ENCODE results near the gene ISG15. TPM values are rescaled to one million over a fixed set of nuclear protein-coding genes. Genes with fewer than 3 reads are reported as not detected.
"Not testable (repeated sequence)": the region's sequence is repeated elsewhere in the genome, so short reads cannot be mapped to it uniquely, and the experiment has no call there.

Gene ISG15
- total RNA-seq, 1 experiment from 2014 or later: 98.4 TPM

DNA sequence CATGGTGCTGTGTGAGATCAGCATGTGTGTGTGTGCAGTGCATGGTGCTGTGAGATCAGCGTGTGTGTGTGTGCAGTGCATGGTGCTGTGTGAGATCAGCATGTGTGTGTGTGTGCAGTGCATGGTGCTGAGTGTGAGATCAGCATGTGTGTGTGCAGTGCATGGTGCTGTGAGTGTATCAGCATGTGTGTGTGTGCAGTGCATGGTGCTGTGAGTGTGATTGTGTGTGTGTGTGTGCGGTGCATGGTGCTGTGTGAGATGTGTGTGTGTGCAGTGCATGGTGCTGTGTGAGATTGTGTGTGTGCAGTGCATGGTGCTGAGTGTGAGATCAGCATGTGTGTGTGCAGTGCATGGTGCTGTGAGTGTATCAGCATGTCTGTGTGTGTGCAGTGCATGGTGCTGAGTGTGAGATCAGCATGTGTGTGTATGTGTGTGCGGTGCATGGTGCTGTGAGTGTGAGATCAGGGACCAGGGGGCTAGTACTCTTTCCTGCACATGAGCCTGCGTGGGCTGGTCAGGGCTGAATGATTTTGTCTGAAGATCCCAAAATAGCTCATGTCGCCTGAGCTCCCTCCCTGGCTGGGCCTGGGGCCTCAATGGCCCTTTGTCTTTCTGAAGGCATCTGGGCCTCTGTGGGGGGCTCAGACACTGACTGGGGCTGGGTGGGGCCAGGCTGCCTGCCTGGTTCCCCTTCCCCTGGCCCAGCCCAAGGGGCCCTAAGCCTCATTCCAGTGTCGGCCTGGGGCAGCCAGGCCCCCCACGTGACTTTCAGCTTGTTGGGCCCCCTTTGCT is 17.8 kb downstream of the ISG15 start:
- H3K4me3 ChIP-seq, DNase-seq, H3K27me3 ChIP-seq, H3K36me3 ChIP-seq, H3K9me3 ChIP-seq: not testable (repeated sequence)

DNA sequence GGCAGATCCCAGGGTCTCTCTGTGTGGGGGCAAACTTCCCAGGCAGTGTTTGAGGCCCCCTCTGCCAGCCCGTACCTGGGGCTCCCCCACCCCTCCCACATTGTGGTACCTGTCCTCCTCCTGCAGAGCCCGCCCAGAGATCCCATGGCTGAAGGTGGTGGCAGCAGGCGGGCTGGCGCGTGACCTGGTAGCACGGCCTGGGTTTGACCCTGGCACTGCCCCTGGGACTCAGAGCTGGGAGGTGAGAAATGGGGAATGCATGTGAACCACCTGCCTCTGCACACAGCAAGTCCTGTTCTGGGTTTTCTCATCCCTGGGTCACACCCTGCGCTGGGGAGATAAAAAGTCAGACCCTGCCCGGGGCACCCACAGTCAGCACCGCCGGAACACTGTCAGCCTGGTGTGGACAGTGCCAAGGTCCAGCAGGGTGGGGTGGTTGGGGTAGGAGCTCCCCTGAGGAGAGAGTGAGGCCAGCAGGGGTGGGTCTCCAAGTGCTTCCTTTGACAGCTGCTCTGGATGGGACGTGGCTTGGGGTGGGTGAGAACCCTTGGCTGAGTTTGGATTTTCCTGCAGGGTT is 18.4 kb downstream of the ISG15 start:
- H3K9me3 ChIP-seq: no peaks in the 10 kb centered on the region

GRCh38 chr1:1032424-1032823 is 19.1 kb downstream of the ISG15 start:
- no peak overlapping the region for H3K4me3 ChIP-seq
- no peak for DNase-seq
- H3K27me3 ChIP-seq: no peaks in the 10 kb centered on the region
- H3K36me3 ChIP-seq: no peaks in the 10 kb centered on the region
- no peaks in the 10 kb centered on the region for H3K9me3 ChIP-seq

More for the DNA sequence above, 18.4 kb downstream of the ISG15 start:
- Histone ChIP-seq H3K36me3 (no peaks in the 10 kb centered on the region; the same call in 1 of the 2 replicates), H3K4me3 (no peak overlapping the region), H3K27me3 (no peaks in the 10 kb centered on the region)
- DNase-seq: no peak

- H3K27me3 ChIP-seq: no peaks in the 10 kb centered on the region
- no peaks in the 10 kb centered on the region for H3K9me3 ChIP-seq
- H3K4me3 ChIP-seq: no peak overlapping the region
- no peaks in the 10 kb centered on the region for H3K36me3 ChIP-seq
- DNase-seq: no peak
Measured at GRCh38 chr1:1033009-1033587, 19.8 kb downstream of the ISG15 start.

GRCh38 chr1:1033731-1034438 is 20.6 kb downstream of the ISG15 start:
- no peak overlapping the region for H3K4me3 ChIP-seq
- no peaks in the 10 kb centered on the region for H3K36me3 ChIP-seq
- no peaks in the 10 kb centered on the region for H3K27me3 ChIP-seq
- no peaks in the 10 kb centered on the region for H3K9me3 ChIP-seq
- no peak for DNase-seq

- H3K9me3 ChIP-seq: no peaks in the 10 kb centered on the region
- H3K4me3 ChIP-seq: no peak overlapping the region
- no peak for DNase-seq
- H3K36me3 ChIP-seq: no peaks in the 10 kb centered on the region
- no peaks in the 10 kb centered on the region for H3K27me3 ChIP-seq
Measured at GRCh38 chr1:1034439-1034781, 21.1 kb downstream of the ISG15 start.

DNA sequence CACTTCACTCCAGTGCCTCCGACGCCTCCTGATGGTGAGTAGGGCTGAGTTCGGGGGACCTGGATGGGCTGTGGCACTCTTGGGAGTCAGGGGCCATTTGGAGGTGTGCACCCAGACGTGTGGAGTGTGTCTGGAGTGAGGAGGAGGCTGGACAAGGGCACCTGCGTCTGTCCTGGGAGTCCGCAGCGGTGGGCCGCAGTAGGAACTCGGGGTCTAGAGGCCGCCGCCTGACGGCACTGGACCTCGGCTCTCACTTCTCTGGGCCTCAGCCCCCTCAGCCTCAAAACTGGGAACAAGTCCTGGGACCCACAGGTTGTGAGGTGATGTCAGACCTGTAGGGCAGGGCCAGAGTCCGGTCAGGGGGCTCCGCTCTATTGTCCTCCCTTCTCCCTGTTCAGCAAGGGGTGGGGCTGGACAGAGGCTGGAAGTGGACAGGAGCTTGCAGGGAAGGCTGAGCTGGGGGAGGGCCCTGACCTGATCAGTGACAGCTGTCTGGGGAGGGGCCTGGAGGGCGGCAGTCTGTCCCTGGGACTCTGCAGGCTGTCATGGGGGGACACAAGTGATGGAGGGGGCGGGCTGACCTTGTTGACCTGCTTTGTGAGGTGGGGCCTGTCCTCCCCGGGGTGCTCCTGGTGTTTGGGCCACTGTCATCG is 22.1 kb downstream of the ISG15 start:
- Histone ChIP-seq H3K9me3 (no peaks in the 10 kb centered on the region), H3K27me3 (no peaks in the 10 kb centered on the region), H3K36me3 (no peaks in the 10 kb centered on the region), H3K4me3 (no peak overlapping the region)
- no peak for DNase-seq

GRCh38 chr1:1037366-1038327 is 24.4 kb downstream of the ISG15 start:
- Histone ChIP-seq H3K4me3 (no peak overlapping the region), H3K9me3 (no peaks in the 10 kb centered on the region), H3K27me3 (no peaks in the 10 kb centered on the region), H3K36me3 (peaks cover 3% of the 10 kb centered on the region; the same call in 1 of the 2 replicates)
- DNase-seq: no peak

DNA sequence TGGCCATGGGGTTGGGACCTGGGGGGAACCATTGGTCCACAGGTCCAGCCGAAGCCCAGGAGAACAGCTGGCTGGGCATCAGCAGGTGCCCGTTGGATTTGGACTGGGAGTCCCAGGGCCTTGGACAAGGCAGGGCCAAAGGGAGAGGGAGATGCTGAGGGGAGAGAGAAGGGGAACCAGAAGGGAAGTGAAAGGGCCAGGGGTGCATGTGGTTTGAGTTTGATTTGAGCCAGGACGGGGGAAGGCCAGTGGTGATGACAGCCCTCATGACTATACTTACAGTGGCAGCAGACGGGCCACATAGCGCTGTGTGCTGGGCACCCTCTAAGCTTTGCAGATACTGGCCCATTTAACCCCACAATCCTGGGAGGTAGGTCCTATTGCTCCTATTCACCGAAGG is 25.4 kb downstream of the ISG15 start:
- Histone ChIP-seq H3K4me3 (no peak overlapping the region), H3K27me3 (no peaks in the 10 kb centered on the region), H3K36me3 (peaks cover 3% of the 10 kb centered on the region), H3K9me3 (no peaks in the 10 kb centered on the region)
- no peak for DNase-seq

GRCh38 chr1:1039145-1039910 is 26.0 kb downstream of the ISG15 start:
- H3K36me3 ChIP-seq: peaks cover 3% of the 10 kb centered on the region
- DNase-seq: no peak
- no peaks in the 10 kb centered on the region for H3K27me3 ChIP-seq
- no peak overlapping the region for H3K4me3 ChIP-seq
- H3K9me3 ChIP-seq: no peaks in the 10 kb centered on the region

DNA sequence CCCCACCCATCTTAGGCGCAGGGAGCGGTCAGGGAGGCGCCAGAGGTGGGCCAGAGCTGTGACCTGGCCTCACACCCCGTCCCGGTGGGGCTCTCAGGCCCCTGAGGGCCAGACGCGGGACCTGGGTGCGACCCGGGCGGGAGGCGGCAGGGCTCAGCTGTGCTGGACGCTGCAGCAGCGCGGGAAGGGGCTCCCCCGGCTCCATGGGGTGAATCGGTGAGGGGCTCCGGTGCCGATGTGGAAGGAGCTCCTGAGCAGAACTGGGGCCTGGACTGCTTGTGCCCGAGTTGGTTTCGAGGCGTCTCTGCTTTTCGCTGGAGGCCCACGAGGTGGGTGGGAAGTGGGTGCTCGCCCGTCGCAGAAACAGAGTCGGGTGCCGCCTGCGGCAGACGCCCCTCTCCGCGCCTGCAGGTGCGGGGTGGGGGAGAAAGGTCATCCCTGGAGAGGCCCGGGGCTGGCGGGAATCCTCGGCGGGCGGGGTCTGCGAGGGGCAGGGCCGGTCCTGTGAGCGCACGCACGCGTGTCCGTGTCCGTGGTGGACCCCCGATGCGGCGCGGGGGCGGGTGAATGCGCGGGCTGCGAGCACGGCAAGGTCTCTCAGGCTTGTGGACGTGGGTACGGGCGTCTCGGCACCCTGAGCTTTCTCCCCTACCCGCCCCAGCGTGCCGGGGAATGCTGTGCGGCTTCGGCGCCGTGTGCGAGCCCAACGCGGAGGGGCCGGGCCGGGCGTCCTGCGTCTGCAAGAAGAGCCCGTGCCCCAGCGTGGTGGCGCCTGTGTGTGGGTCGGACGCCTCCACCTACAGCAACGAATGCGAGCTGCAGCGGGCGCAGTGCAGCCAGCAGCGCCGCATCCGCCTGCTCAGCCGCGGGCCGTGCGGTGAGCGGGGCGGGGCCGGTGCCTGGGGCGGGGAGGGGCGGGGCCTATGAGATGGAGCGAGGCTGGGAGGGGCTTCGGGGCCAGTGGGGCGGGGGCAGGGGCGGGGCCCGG is 27.0 kb downstream of the ISG15 start:
- Histone ChIP-seq H3K27me3 (no peaks in the 10 kb centered on the region), H3K4me3 (no peak overlapping the region), H3K9me3 (no peaks in the 10 kb centered on the region), H3K36me3 (peaks cover 5% of the 10 kb centered on the region)
- DNase-seq: peak; percentile 49

DNA sequence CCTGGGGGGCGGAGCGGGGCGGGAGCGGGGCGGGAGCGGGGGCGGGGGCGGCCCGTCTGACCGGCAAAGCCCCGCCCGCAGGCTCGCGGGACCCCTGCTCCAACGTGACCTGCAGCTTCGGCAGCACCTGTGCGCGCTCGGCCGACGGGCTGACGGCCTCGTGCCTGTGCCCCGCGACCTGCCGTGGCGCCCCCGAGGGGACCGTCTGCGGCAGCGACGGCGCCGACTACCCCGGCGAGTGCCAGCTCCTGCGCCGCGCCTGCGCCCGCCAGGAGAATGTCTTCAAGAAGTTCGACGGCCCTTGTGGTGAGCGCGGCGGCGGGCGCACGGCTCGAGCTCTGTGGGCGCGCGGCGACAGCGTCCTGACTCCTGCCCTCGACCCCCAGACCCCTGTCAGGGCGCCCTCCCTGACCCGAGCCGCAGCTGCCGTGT is 27.8 kb downstream of the ISG15 start:
- H3K9me3 ChIP-seq: no peaks in the 10 kb centered on the region
- no peak for DNase-seq
- H3K4me3 ChIP-seq: no peak overlapping the region
- no peaks in the 10 kb centered on the region for H3K27me3 ChIP-seq
- peaks cover 5% of the 10 kb centered on the region for H3K36me3 ChIP-seq

DNA sequence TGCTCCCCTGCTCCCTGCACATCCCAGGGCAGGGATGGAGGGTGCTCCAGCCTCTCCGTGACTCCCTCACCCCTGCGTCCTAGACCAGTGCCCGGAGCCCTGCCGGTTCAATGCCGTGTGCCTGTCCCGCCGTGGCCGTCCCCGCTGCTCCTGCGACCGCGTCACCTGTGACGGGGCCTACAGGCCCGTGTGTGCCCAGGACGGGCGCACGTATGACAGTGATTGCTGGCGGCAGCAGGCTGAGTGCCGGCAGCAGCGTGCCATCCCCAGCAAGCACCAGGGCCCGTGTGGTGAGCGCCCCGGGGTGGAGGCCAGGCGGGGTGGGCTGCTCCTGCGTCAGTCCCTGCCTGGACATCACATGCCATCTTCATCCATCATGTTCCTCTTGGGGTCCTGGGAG is 28.6 kb downstream of the ISG15 start:
- no peak overlapping the region for H3K4me3 ChIP-seq
- peaks cover 5% of the 10 kb centered on the region for H3K36me3 ChIP-seq
- H3K27me3 ChIP-seq: no peaks in the 10 kb centered on the region
- DNase-seq: no peak
- no peaks in the 10 kb centered on the region for H3K9me3 ChIP-seq

- Histone ChIP-seq H3K36me3 (peaks cover 5% of the 10 kb centered on the region), H3K27me3 (no peaks in the 10 kb centered on the region), H3K9me3 (no peaks in the 10 kb centered on the region), H3K4me3 (no peak overlapping the region)
- DNase-seq: no peak
Measured at GRCh38 chr1:1042835-1043234, 29.5 kb downstream of the ISG15 start.

Measured in MG63 (cell line).